ENCODE results near the gene SLC16A7. TPM values are rescaled to one million over a fixed set of nuclear protein-coding genes. Genes with fewer than 3 reads are reported as not detected.
"Not testable (repeated sequence)": the region's sequence is repeated elsewhere in the genome, so short reads cannot be mapped to it uniquely, and the experiment has no call there.

Gene SLC16A7
- total RNA-seq, 1 donor = 170 TPM

GRCh38 chr12:59736359-59736758, 140.5 kb downstream of the SLC16A7 start:
- no peak overlapping the region for H3K4me3 ChIP-seq (ENCODE audit: low read depth, low read length)
- TF ChIP-seq CTCF (IDR thresholded peaks at IDR 0.05; ENCODE audit: insufficient read depth, low read length) = no peak
- DNase-seq (ENCODE audit: low read depth) = no peak

- no peak for TF ChIP-seq CTCF (IDR thresholded peaks at IDR 0.05; ENCODE audit: insufficient read depth, low read length)
- no peak overlapping the region for H3K4me3 ChIP-seq (ENCODE audit: low read depth, low read length)
- peak; percentile 88 for DNase-seq (ENCODE audit: low read depth)
These were observed 141.0 kb downstream of the SLC16A7 start for GRCh38 chr12:59736786-59737185.

- peak overlapping the region; percentile 45 for H3K4me3 ChIP-seq (ENCODE audit: low read depth, low read length)
- TF ChIP-seq CTCF (IDR thresholded peaks at IDR 0.05; ENCODE audit: insufficient read depth, low read length) = no peak
- peak; percentile 67 for DNase-seq (ENCODE audit: low read depth)
These were observed 142.1 kb downstream of the SLC16A7 start for GRCh38 chr12:59737725-59738463.

- TF ChIP-seq CTCF (IDR thresholded peaks at IDR 0.05; ENCODE audit: insufficient read depth, low read length) = no peak
- peak; percentile 45 for DNase-seq (ENCODE audit: low read depth)
- H3K4me3 ChIP-seq (ENCODE audit: low read depth, low read length) = no peak overlapping the region
These were observed 147.0 kb downstream of the SLC16A7 start for GRCh38 chr12:59742841-59743240.

GRCh38 chr12:59744564-59744963, 148.7 kb downstream of the SLC16A7 start:
- no peak for TF ChIP-seq CTCF (IDR thresholded peaks at IDR 0.05; ENCODE audit: insufficient read depth, low read length)

GRCh38 chr12:59751091-59751490, 155.3 kb downstream of the SLC16A7 start:
- not testable (repeated sequence) for DNase-seq (ENCODE audit: low read depth); H3K4me3 ChIP-seq (ENCODE audit: low read depth, low read length)

More at GRCh38 chr12:59744564-59744963, 148.7 kb downstream of the SLC16A7 start:
- H3K4me3 ChIP-seq (ENCODE audit: low read depth, low read length) = no peak overlapping the region
- no peak for DNase-seq (ENCODE audit: low read depth)

- no peak for TF ChIP-seq CTCF (IDR thresholded peaks at IDR 0.05; ENCODE audit: insufficient read depth, low read length)
- H3K4me3 ChIP-seq (ENCODE audit: low read depth, low read length) = no peak overlapping the region
- no peak for DNase-seq (ENCODE audit: low read depth)
These were observed 165.7 kb downstream of the SLC16A7 start for GRCh38 chr12:59761542-59761941.

All from fibroblast of the aortic adventitia (primary cell).